Osteocyte (in vitro differentiated cells): Measurements from ENCODE around the gene GLIS1. TPM values are rescaled to one million over a fixed set of nuclear protein-coding genes. Genes with fewer than 3 reads are reported as not detected.

Source experiments
- DNase-seq: peaks from one replicate; pipeline ENCODE4 v3.0.0; 2021; ENCODE audit warnings: mixed read lengths; ENCODE audit not compliant: unreplicated experiment; ENCODE audit errors: extremely low spot score
- H3K27ac Mint-ChIP-seq: one replicate; pipeline ENCODE4 v1.8.0; 2021; ENCODE audit warnings: mild to moderate bottlenecking, mixed read lengths; ENCODE audit not compliant: unreplicated experiment
- H3K27me3 Mint-ChIP-seq: one replicate; pipeline ENCODE4 v1.8.0; 2021; ENCODE audit warnings: mixed read lengths; ENCODE audit not compliant: unreplicated experiment
- H3K36me3 Mint-ChIP-seq: one replicate; pipeline ENCODE4 v1.8.0; 2021; ENCODE audit warnings: mixed read lengths; ENCODE audit not compliant: unreplicated experiment
- H3K4me1 Mint-ChIP-seq: one replicate; pipeline ENCODE4 v1.8.0; 2021; ENCODE audit warnings: mixed read lengths; ENCODE audit not compliant: unreplicated experiment
- H3K4me3 Mint-ChIP-seq: one replicate; pipeline ENCODE4 v1.8.0; 2021; ENCODE audit warnings: mild to moderate bottlenecking, moderate library complexity, mixed read lengths; ENCODE audit not compliant: unreplicated experiment
- H3K9me3 Mint-ChIP-seq: one replicate; pipeline ENCODE4 v1.8.0; 2021; ENCODE audit warnings: mixed read lengths; ENCODE audit not compliant: unreplicated experiment
- CTCF ChIP-seq: fragments of 200-600 bp; sonication (generic); IDR thresholded peaks from 2 replicates; pipeline ENCODE4 v1.5.0; 2021; ENCODE audit warnings: antibody characterized with exemption, mild to moderate bottlenecking, moderate library complexity
- total RNA-seq: library from RNA; stranded (reverse); gene quantifications from 2 replicates; pipeline ENCODE4 v1.2.1, GENCODE V29; 2021

GLIS1 gene
- total RNA-seq, 1 donor from 2014 or later = 38.3 TPM

GRCh38 chr1:53617851-53618499 lies 121.0 kb downstream of the GLIS1 start:
- no peak overlapping the region for H3K4me3 Mint-ChIP-seq
- no peaks in the 10 kb centered on the region for H3K27me3 Mint-ChIP-seq
- peak; percentile 64 for DNase-seq
- H3K27ac Mint-ChIP-seq = peak overlapping the region; percentile 10
- H3K36me3 Mint-ChIP-seq = no peaks in the 10 kb centered on the region
- H3K9me3 Mint-ChIP-seq = no peaks in the 10 kb centered on the region
- peaks cover 20% of the 10 kb centered on the region for H3K4me1 Mint-ChIP-seq
- TF ChIP-seq CTCF = no peak

DNA sequence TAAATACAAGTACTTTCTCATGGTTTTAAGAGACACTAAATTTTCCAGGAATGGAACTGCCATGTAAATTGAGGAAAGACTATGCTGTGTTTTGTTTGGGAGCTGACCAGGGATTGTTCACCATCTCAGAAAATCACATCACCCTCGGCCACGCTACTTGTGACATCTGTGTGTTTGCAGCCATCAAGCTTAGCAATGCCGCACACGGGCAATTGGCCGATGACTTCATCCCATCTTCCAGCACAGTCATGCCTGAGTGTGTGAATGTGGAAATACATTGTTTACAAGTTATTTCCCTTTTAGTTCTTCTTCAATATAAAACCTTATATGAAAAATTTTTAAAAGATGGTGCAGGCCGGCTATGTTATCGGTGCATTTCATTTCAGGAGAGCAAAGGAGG lies 121.6 kb downstream of the GLIS1 start:
- H3K27ac Mint-ChIP-seq = peak overlapping the region; percentile 18
- H3K36me3 Mint-ChIP-seq = peaks cover 2% of the 10 kb centered on the region
- DNase-seq = peak; percentile 32
- TF ChIP-seq CTCF = no peak
- no peaks in the 10 kb centered on the region for H3K9me3 Mint-ChIP-seq
- no peaks in the 10 kb centered on the region for H3K27me3 Mint-ChIP-seq
- H3K4me3 Mint-ChIP-seq = no peak overlapping the region
- H3K4me1 Mint-ChIP-seq = peaks cover 16% of the 10 kb centered on the region

DNA sequence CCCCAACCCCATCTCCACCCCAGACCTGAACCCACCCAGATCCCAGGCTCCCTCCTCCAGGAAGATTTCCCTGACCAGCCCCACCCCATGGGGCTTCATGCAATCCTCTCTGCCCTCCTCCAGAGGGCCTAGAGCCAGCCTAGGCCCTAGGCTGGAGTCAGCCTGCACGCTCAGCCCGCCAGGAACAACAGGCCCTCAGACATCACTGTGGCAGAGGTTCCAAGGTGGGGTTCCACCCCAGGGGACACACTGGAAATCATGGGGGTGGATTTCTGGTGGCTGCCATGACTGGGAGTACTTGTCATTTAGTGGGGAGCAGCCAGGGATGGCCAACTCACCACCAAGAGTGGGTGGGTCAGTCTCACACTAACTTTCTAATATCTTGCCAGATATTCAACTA lies 122.0 kb downstream of the GLIS1 start:
- peak overlapping the region; percentile 18 for H3K27ac Mint-ChIP-seq
- H3K4me3 Mint-ChIP-seq = no peak overlapping the region
- peak; percentile 44 for DNase-seq
- no peaks in the 10 kb centered on the region for H3K27me3 Mint-ChIP-seq
- H3K36me3 Mint-ChIP-seq = peaks cover 2% of the 10 kb centered on the region
- no peaks in the 10 kb centered on the region for H3K9me3 Mint-ChIP-seq
- H3K4me1 Mint-ChIP-seq = peaks cover 12% of the 10 kb centered on the region
- TF ChIP-seq CTCF = no peak

- Mint-ChIP-seq H3K27ac (no peak overlapping the region), H3K4me1 (peaks cover 12% of the 10 kb centered on the region)
- DNase-seq = peak; percentile 54
These were observed 122.5 kb downstream of the GLIS1 start for GRCh38 chr1:53616511-53616910.

GRCh38 chr1:53615101-53615500 lies 123.9 kb downstream of the GLIS1 start:
- Mint-ChIP-seq H3K4me1 (peaks cover 10% of the 10 kb centered on the region), H3K9me3 (peaks cover 15% of the 10 kb centered on the region), H3K27ac (no peak overlapping the region), H3K4me3 (no peak overlapping the region), H3K36me3 (peaks cover 14% of the 10 kb centered on the region), H3K27me3 (no peaks in the 10 kb centered on the region)
- DNase-seq = peak; percentile 65
- no peak for TF ChIP-seq CTCF

More at GRCh38 chr1:53616511-53616910, 122.5 kb downstream of the GLIS1 start:
- H3K9me3 Mint-ChIP-seq = peaks cover 4% of the 10 kb centered on the region
- peaks cover 5% of the 10 kb centered on the region for H3K36me3 Mint-ChIP-seq
- no peak for TF ChIP-seq CTCF
- no peak overlapping the region for H3K4me3 Mint-ChIP-seq
- H3K27me3 Mint-ChIP-seq = no peaks in the 10 kb centered on the region
